GM23338 (cell line): ENCODE measurements around the gene ARL11. TPM values are rescaled to one million over a fixed set of nuclear protein-coding genes. Genes with fewer than 3 reads are reported as not detected.

Source experiments
- ATAC-seq: fragments of 200-7000 bp; cut with Tn5 transposase; 3 replicates; pipeline ENCODE4 v1.9.1; 2020
- DNase-seq: peaks from one replicate; pipeline ENCODE4 v3.0.0-alpha.2; 2015; ENCODE audit warnings: low spot score
- H2AFZ ChIP-seq: fragments of 200-600 bp; sonication (generic); 2 replicates; pipeline ENCODE4 v1.8.0; 2016; ENCODE audit warnings: antibody characterized with exemption, mild to moderate bottlenecking, moderate library complexity
- H3F3A ChIP-seq: fragments of 200-600 bp; sonication (generic); replicated peaks from 2 replicates; pipeline ENCODE4 v1.8.0; 2017; ENCODE audit warnings: antibody characterized with exemption, mixed run types, low read depth
- H3K27ac ChIP-seq: fragments of 200-600 bp; sonication (generic); 2 replicates; pipeline ENCODE4 v1.6.1; 2016; ENCODE audit warnings: low read depth
- H3K27me3 ChIP-seq: fragments of 200-600 bp; sonication (generic); 2 replicates; pipeline ENCODE4 v1.8.0; 2016; ENCODE audit warnings: mild to moderate bottlenecking, mixed run types, moderate library complexity; ENCODE audit not compliant: insufficient read depth
- H3K36me3 ChIP-seq: fragments of 200-600 bp; sonication (generic); 2 replicates; pipeline ENCODE4 v1.8.0; 2016; ENCODE audit warnings: mild to moderate bottlenecking; ENCODE audit not compliant: insufficient read depth
- H3K4me1 ChIP-seq: fragments of 200-600 bp; sonication (generic); 2 replicates; pipeline ENCODE4 v1.8.0; 2016; ENCODE audit warnings: mild to moderate bottlenecking, moderate library complexity; ENCODE audit not compliant: insufficient read depth
- H3K4me2 ChIP-seq: fragments of 200-600 bp; sonication (generic); 2 replicates; pipeline ENCODE4 v1.7.1; 2017; ENCODE audit warnings: mixed run types
- H3K4me3 ChIP-seq: fragments of 200-600 bp; sonication (generic); 2 replicates; pipeline ENCODE4 v1.6.1; 2016; ENCODE audit warnings: mixed run types
- H3K79me2 ChIP-seq: fragments of 200-600 bp; sonication (generic); replicated peaks from 2 replicates; pipeline ENCODE4 v1.8.0; 2017; ENCODE audit warnings: mild to moderate bottlenecking; ENCODE audit not compliant: insufficient read depth
- H3K9me2 ChIP-seq: fragments of 200-600 bp; sonication (generic); 2 replicates; pipeline ENCODE4 v1.8.0; 2017; ENCODE audit not compliant: insufficient read depth
- H4K20me1 ChIP-seq: fragments of 200-600 bp; sonication (generic); replicated peaks from 2 replicates; pipeline ENCODE4 v1.8.0; 2017; ENCODE audit warnings: mild to moderate bottlenecking; ENCODE audit not compliant: insufficient read depth
- H3K27ac Mint-ChIP-seq: 2 replicates; pipeline ENCODE4 v1.8.0; 2020; ENCODE audit warnings: inconsistent platforms, mild to moderate bottlenecking, moderate library complexity, mixed read lengths
- H3K27me3 Mint-ChIP-seq: 3 replicates; pipeline ENCODE4 v1.8.0; 2022; ENCODE audit warnings: low read depth, mild to moderate bottlenecking, moderate library complexity, mixed read lengths, inconsistent platforms; ENCODE audit not compliant: insufficient read depth, poor library complexity
- H3K36me3 Mint-ChIP-seq: 3 replicates; pipeline ENCODE4 v1.8.0; 2021; ENCODE audit warnings: low read depth, mild to moderate bottlenecking, inconsistent platforms, moderate library complexity, mixed read lengths
- H3K4me1 Mint-ChIP-seq: 3 replicates; pipeline ENCODE4 v1.8.0; 2020; ENCODE audit warnings: mild to moderate bottlenecking, inconsistent platforms, mixed read lengths
- H3K4me3 Mint-ChIP-seq: 3 replicates; pipeline ENCODE4 v1.8.0; 2021; ENCODE audit warnings: moderate library complexity, mild to moderate bottlenecking, inconsistent platforms, mixed read lengths
- H3K9me3 Mint-ChIP-seq: 3 replicates; pipeline ENCODE4 v1.8.0; 2020; ENCODE audit warnings: moderate library complexity, mild to moderate bottlenecking, inconsistent platforms, mixed read lengths
- EZH2 ChIP-seq: fragments of 200-600 bp; sonication (generic); IDR thresholded peaks from one replicate; pipeline ENCODE4 v1.8.0; 2017; ENCODE audit warnings: antibody characterized with exemption, mild to moderate bottlenecking, low read depth; ENCODE audit not compliant: unreplicated experiment
- EZH2phosphoT487 ChIP-seq: fragments of 200-600 bp; sonication (generic); IDR thresholded peaks from one replicate; pipeline ENCODE4 v1.8.1; 2018; ENCODE audit warnings: antibody characterized with exemption; ENCODE audit not compliant: unreplicated experiment
- JUNB ChIP-seq: IDR thresholded peaks from one replicate; pipeline ENCODE4 v1.6.1; 2016; ENCODE audit warnings: antibody characterized with exemption; ENCODE audit not compliant: unreplicated experiment
- NANOG ChIP-seq: IDR thresholded peaks from 2 replicates; pipeline ENCODE4 v1.6.1; 2016; ENCODE audit warnings: antibody characterized with exemption, borderline replicate concordance
- POLR2AphosphoS5 ChIP-seq: IDR thresholded peaks from 2 replicates; pipeline ENCODE4 v1.6.1; 2016; ENCODE audit warnings: antibody characterized with exemption, low read depth
- STAT1 ChIP-seq: IDR thresholded peaks from one replicate; pipeline ENCODE4 v1.6.1; 2016; ENCODE audit warnings: antibody characterized with exemption; ENCODE audit not compliant: unreplicated experiment
- ZNF114 ChIP-seq: fragments of 250-450 bp; sonication (Bioruptor Pico); IDR thresholded peaks from 2 replicates; pipeline ENCODE4 v1.5.0; 2020; ENCODE audit warnings: mild to moderate bottlenecking, moderate library complexity
- polyA plus RNA-seq: library from polyadenylated mRNA; unstranded; fragments of >200 nt; fragmentation: Nextera tagmentation; extraction: Ambion mirVana; gene quantifications from 2 replicates; pipeline ENCODE4 v1.2.1, GENCODE V29; 2016
- total RNA-seq: library from RNA; depleted of rRNA; stranded (reverse); fragments of >200 nt; shearing (Covaris generic); gene quantifications from 2 replicates; pipeline ENCODE4 v1.2.3, GENCODE V29; 2014
- TF ChIP-seq, protein P1 (sequence below): IDR thresholded peaks from one replicate; pipeline ENCODE4 v1.6.1; 2018; ENCODE audit warnings: antibody characterized with exemption; ENCODE audit not compliant: unreplicated experiment
- TF ChIP-seq, protein P2 (sequence below), 2 experiments: fragments of 200-600 bp in 1 of 2; sonication (generic) in 1 of 2; conservative IDR thresholded peaks; 2 replicates each; pipeline versions ENCODE4 v1.5.1 to v1.6.1; 2016 to 2017; ENCODE audit warnings: antibody characterized with exemption in 2 of 2, low read depth in 2 of 2, mild to moderate bottlenecking in 2 of 2, moderate library complexity in 1 of 2

Gene ARL11
- total and polyA plus RNA-seq, 2 experiments from 2014 or later: 0.32 to 0.52 TPM

DNA sequence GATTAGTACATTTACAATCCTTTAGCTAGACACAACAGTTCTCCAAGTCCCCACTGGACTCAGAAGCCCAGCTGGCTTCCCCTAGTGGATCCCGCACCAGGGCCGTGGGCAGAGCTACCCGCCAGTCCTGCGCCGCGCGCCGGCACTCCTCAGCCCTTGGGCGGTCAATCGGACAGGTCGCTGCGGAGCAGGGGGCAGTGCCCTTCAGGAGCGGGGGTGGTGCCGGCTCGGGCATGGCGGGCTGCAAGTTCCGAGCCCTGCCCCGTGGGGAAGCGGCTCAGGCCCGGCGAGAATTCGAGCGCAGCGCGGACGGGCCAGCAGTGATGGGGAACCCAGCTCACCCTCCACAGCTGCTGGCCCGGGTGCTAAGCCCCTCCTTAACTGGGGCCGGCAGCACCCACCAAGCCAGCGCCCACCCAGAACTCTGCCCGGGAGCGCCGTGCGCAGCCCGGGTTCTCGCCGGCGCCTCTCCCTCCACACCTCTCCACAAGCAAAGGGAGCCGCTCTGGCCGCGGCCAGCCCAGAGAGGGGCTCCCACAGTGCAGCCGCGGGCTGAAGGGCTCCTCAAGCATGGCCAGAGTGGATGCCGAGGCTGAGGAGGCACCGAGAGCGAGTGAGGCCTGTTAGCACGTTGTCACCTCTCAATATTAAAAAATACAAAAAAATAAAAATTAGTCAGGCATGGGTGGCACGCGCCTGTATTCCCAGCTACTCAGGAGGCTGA is 50.0 kb downstream of the ARL11 start:
- DNase-seq: no peak
- no peak overlapping the region for H2AFZ ChIP-seq
- no peak overlapping the region for H3K4me3 Mint-ChIP-seq
- no peaks in the 10 kb centered on the region for H3F3A ChIP-seq
- no peak overlapping the region for H3K27ac Mint-ChIP-seq
- H4K20me1 ChIP-seq: peaks cover 28% of the 10 kb centered on the region
- ATAC-seq: no peak
- H3K27me3 Mint-ChIP-seq: peaks cover 3% of the 10 kb centered on the region
- H3K27me3 ChIP-seq: no peaks in the 10 kb centered on the region
- H3K79me2 ChIP-seq: peaks cover 95% of the 10 kb centered on the region
- no peaks in the 10 kb centered on the region for H3K9me2 ChIP-seq
- H3K4me1 ChIP-seq: no peaks in the 10 kb centered on the region
- H3K4me1 Mint-ChIP-seq: no peaks in the 10 kb centered on the region
- H3K36me3 ChIP-seq: peaks cover 18% of the 10 kb centered on the region
- no peak for TF ChIP-seq JUNB
- TF ChIP-seq POLR2AphosphoS5: no peak
- TF ChIP-seq, protein P1, sequence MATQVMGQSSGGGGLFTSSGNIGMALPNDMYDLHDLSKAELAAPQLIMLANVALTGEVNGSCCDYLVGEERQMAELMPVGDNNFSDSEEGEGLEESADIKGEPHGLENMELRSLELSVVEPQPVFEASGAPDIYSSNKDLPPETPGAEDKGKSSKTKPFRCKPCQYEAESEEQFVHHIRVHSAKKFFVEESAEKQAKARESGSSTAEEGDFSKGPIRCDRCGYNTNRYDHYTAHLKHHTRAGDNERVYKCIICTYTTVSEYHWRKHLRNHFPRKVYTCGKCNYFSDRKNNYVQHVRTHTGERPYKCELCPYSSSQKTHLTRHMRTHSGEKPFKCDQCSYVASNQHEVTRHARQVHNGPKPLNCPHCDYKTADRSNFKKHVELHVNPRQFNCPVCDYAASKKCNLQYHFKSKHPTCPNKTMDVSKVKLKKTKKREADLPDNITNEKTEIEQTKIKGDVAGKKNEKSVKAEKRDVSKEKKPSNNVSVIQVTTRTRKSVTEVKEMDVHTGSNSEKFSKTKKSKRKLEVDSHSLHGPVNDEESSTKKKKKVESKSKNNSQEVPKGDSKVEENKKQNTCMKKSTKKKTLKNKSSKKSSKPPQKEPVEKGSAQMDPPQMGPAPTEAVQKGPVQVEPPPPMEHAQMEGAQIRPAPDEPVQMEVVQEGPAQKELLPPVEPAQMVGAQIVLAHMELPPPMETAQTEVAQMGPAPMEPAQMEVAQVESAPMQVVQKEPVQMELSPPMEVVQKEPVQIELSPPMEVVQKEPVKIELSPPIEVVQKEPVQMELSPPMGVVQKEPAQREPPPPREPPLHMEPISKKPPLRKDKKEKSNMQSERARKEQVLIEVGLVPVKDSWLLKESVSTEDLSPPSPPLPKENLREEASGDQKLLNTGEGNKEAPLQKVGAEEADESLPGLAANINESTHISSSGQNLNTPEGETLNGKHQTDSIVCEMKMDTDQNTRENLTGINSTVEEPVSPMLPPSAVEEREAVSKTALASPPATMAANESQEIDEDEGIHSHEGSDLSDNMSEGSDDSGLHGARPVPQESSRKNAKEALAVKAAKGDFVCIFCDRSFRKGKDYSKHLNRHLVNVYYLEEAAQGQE: no peak
- TF ChIP-seq EZH2phosphoT487: no peak
- no peak for TF ChIP-seq ZNF114 (CRISPR knock-in tag)
- TF ChIP-seq NANOG: no peak
- no peak for TF ChIP-seq EZH2
- peaks cover 79% of the 10 kb centered on the region for H3K36me3 Mint-ChIP-seq
- no peak overlapping the region for H3K4me3 ChIP-seq
- no peak overlapping the region for H3K4me2 ChIP-seq
- no peak overlapping the region for H3K27ac ChIP-seq
- peaks cover 28% of the 10 kb centered on the region for H3K9me3 Mint-ChIP-seq

DNA sequence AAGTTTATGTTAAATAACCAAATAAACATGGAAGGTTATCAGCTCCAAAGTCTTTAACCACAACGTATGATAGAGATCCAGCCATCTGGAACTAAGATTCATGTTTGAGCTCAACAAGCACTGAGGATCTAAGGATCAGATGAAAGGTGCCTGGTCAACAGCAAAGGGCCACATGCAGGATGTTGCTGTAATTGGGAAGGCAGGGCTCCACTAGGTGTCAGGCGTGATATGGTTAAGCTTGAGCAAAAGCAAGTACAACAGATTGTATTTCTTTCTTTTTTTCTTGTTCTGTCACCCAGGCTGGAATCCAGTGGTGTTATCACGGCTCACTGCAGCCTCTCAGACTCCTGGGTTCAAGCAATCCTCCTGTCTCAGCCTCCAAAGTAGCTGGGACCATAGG is 50.9 kb downstream of the ARL11 start:
- no peaks in the 10 kb centered on the region for H3K4me1 Mint-ChIP-seq
- peaks cover 86% of the 10 kb centered on the region for H3K36me3 Mint-ChIP-seq
- Histone ChIP-seq H3K79me2 (peaks cover 96% of the 10 kb centered on the region), H2AFZ (no peak overlapping the region), H3K4me2 (no peak overlapping the region), H3K4me3 (no peak overlapping the region), H3K27ac (no peak overlapping the region), H4K20me1 (peaks cover 28% of the 10 kb centered on the region), H3K36me3 (peaks cover 18% of the 10 kb centered on the region), H3K27me3 (no peaks in the 10 kb centered on the region), H3K9me2 (no peaks in the 10 kb centered on the region), H3K4me1 (no peaks in the 10 kb centered on the region), H3F3A (no peaks in the 10 kb centered on the region)
- H3K9me3 Mint-ChIP-seq: peaks cover 28% of the 10 kb centered on the region
- no peak for DNase-seq
- no peak overlapping the region for H3K27ac Mint-ChIP-seq
- peaks cover 3% of the 10 kb centered on the region for H3K27me3 Mint-ChIP-seq
- H3K4me3 Mint-ChIP-seq: no peak overlapping the region
- ATAC-seq: no peak
- TF ChIP-seq STAT1: no peak
- TF ChIP-seq, protein P2, sequence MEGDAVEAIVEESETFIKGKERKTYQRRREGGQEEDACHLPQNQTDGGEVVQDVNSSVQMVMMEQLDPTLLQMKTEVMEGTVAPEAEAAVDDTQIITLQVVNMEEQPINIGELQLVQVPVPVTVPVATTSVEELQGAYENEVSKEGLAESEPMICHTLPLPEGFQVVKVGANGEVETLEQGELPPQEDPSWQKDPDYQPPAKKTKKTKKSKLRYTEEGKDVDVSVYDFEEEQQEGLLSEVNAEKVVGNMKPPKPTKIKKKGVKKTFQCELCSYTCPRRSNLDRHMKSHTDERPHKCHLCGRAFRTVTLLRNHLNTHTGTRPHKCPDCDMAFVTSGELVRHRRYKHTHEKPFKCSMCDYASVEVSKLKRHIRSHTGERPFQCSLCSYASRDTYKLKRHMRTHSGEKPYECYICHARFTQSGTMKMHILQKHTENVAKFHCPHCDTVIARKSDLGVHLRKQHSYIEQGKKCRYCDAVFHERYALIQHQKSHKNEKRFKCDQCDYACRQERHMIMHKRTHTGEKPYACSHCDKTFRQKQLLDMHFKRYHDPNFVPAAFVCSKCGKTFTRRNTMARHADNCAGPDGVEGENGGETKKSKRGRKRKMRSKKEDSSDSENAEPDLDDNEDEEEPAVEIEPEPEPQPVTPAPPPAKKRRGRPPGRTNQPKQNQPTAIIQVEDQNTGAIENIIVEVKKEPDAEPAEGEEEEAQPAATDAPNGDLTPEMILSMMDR (conservative IDR thresholded peaks at IDR 0.05; ENCODE audit: low read depth in 2 of 2): peak; percentile 9 to 27; a peak in 1 of 4 replicates
